ENCODE results near the gene ARHGEF17.
A peak's percentile ranks its signal among the peaks of the same experiment; 100 is the strongest.

The ARHGEF17 gene

DNA sequence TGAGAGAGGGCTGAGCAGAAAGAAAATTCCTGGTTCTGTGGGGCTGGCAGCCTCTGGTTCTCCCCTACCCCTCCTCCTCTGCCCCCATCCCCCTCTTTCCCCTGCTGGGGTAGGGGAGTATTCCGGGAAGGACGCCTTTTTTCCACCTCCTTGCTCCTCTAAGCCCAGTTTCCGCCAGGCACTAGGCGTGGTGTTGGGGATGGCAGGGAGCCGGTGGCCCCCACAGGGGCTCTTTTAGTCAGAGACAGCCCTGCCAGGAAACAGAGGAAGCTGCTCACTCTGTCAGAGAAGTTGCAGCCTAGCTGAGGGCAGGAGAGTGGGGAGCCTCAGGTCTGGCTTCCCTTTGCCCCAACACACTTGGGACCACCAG lies 15.6 kb upstream of the ARHGEF17 start:
- DNase-seq (ENCODE audit: low read depth in 2 of 3, low spot score in 2 of 3), result no peak

DNA sequence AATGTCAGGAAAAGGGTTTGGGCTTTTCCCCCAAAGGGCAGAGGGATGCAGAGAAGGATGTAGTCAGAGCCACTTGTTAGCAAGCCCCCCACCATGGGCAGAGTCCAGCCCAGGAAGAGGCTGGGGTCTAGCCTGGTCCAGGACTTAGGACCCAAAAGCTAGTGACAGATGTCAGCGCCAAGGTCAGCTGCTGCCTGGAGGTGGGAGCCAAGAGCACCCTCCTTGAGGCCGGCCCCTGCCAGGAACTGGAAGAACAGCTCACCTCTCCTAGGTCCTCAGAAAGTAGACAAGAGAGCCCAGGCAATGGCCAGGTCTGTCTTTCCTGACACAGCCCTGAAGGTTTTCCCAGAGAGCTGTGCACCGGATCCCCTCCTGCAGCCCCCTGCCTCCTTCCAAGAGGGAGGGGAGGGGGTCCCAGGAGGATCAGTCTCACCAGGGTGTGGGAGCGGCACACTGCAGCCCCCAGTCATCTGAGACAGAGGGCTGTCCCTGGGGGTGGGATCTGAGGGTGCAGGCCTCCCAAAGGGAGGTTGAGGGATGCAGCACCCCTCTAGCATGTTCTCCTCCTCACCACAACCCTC lies 14.6 kb upstream of the ARHGEF17 start:
- no peak for DNase-seq (ENCODE audit: low read depth in 2 of 3, low spot score in 2 of 3)

DNA sequence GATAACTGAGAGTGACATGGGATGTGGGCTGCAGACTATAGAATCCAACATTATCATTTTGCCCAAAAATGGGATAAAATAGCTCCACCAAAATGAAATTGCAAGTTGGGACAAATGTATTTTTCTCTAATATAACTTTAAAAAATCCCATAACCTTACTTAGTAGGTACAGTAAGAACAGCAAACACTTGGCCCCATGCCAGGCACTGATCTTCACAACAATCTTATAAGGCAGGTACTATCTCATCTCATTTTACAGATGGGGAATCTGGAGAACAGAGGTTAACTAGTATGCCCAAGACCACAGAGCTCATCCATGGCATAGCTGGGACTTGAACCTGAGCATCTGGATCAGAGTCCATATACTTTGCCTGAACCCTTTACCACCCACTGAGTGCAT lies 13.5 kb upstream of the ARHGEF17 start:
- DNase-seq (ENCODE audit: low read depth in 2 of 3, low spot score in 2 of 3), result no peak

DNA sequence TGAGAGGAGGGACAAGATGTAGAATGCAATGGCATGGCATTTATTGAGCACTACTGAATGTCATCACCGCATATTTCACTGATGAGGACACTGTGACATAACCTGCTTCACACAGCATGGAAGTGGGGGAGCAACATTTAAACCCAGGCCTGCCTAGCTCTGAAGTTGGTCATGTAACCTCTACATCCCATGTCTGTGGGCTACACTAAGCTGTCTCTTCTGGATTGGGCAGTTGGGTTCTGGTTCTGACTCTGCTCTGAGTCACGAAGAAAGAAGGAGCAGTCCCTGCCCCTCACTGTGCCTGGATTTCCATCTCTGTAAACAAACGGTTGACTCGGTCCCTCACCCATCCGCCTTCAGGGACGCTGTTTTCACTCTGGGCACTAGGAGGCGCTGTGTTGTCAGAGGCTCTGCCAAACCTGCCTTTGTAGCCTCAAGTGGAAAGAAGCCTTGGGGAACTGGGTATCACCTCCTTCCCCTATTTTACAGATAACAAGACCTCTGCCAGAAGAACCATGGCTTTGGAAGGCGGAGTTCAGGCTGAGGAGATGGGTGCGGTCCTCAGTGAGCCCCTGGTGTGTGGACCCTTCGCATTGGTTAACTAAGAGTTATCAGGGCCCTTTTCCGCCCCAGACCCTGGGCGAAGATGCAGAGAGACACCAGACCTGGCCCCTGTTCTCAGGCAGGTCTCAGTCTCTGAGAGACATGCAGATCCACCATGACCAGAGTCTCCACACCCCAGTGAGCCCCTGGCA lies 12.7 kb upstream of the ARHGEF17 start:
- DNase-seq (ENCODE audit: low read depth in 2 of 3, low spot score in 2 of 3), result peak; percentile 44 to 82 (median 71)

DNA sequence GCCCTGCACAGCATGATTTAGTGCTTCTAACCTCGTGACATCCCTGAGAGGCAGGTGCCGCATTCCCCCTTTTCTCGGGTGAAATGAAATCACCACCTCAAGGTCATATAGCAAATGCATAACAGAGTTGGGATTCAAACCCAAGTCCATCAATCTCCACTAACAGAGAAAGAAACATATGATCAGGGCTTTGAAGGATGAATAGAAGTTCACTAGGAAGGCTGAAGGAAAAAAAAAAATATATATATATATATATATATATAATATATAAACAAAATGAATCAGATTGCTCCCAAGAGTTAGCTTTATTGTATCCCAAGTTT lies 12.1 kb upstream of the ARHGEF17 start:
- DNase-seq (ENCODE audit: low read depth in 2 of 3, low spot score in 2 of 3), result no peak

DNA sequence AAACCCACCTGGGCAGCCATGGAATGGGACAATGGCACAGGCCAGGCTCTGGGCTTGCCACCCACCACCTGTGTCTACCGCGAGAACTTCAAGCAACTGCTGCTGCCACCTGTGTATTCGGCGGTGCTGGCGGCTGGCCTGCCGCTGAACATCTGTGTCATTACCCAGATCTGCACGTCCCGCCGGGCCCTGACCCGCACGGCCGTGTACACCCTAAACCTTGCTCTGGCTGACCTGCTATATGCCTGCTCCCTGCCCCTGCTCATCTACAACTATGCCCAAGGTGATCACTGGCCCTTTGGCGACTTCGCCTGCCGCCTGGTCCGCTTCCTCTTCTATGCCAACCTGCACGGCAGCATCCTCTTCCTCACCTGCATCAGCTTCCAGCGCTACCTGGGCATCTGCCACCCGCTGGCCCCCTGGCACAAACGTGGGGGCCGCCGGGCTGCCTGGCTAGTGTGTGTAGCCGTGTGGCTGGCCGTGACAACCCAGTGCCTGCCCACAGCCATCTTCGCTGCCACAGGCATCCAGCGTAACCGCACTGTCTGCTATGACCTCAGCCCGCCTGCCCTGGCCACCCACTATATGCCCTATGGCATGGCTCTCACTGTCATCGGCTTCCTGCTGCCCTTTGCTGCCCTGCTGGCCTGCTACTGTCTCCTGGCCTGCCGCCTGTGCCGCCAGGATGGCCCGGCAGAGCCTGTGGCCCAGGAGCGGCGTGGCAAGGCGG lies 11.4 kb upstream of the ARHGEF17 start:
- DNase-seq (ENCODE audit: low read depth in 2 of 3, low spot score in 2 of 3), result no peak

DNA sequence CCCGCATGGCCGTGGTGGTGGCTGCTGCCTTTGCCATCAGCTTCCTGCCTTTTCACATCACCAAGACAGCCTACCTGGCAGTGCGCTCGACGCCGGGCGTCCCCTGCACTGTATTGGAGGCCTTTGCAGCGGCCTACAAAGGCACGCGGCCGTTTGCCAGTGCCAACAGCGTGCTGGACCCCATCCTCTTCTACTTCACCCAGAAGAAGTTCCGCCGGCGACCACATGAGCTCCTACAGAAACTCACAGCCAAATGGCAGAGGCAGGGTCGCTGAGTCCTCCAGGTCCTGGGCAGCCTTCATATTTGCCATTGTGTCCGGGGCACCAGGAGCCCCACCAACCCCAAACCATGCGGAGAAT lies 10.9 kb upstream of the ARHGEF17 start:
- DNase-seq (ENCODE audit: low read depth in 2 of 3, low spot score in 2 of 3), result no peak

DNA sequence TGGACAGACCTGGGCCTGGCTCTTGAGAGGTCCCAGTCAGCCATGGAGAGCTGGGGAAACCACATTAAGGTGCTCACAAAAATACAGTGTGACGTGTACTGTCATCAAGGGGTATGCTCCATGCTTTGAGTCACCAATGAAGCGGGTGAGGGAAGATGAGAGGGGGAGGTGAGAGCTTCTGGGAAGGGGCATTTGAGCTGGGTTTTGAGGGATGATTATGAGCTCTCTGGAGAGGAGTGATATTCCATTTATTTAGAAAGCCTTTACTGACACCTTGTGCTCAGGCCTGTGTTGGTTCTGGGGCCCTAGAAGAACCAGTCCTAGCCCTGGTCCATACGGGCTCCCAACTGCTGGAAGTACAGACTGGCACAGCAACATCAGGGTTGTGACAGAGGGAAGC lies 10.4 kb upstream of the ARHGEF17 start:
- DNase-seq (ENCODE audit: low read depth in 2 of 3, low spot score in 2 of 3), result no peak

DNA sequence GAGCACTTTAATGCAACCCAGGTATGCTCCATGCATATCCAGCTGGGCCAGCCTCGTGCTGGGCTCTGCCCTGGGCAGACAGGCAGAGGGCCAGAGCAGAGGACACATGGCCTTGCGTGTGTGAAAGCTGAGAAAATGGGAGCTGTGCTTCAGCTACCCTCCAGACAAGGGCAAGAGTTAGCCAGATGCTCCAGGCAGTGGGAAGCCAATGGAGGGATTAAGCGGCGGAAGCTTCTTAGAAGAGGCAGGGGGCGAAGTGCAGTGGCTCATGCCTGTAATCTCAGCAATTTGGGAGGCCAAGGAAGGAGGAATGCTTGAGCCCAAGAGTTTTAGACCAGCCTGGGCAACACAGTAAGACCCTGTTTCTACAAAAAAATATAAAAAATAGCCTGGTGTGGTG lies 9.8 kb upstream of the ARHGEF17 start:
- no peak for DNase-seq (ENCODE audit: low read depth in 2 of 3, low spot score in 2 of 3)

DNA sequence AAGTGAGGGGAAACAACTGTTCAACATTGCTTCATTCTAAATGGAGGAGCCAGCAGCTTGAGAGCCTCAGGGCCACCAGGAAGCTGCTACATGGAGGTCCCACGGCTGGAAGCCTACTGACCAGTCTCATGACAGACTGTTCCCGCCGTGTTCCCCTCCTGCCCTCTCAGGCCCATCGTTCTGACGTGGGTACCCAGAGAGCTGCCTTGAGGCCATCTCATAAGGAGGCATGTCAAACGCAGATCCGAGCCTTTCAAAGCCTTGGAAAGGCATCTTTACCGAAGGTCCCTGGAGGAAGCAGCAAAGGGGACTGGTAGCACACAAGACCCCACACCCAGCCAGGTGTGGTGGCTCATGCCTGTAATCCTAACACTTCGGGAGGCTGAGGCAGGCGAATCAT lies 8.3 kb upstream of the ARHGEF17 start:
- DNase-seq (ENCODE audit: low read depth in 2 of 3, low spot score in 2 of 3), result no peak

DNA sequence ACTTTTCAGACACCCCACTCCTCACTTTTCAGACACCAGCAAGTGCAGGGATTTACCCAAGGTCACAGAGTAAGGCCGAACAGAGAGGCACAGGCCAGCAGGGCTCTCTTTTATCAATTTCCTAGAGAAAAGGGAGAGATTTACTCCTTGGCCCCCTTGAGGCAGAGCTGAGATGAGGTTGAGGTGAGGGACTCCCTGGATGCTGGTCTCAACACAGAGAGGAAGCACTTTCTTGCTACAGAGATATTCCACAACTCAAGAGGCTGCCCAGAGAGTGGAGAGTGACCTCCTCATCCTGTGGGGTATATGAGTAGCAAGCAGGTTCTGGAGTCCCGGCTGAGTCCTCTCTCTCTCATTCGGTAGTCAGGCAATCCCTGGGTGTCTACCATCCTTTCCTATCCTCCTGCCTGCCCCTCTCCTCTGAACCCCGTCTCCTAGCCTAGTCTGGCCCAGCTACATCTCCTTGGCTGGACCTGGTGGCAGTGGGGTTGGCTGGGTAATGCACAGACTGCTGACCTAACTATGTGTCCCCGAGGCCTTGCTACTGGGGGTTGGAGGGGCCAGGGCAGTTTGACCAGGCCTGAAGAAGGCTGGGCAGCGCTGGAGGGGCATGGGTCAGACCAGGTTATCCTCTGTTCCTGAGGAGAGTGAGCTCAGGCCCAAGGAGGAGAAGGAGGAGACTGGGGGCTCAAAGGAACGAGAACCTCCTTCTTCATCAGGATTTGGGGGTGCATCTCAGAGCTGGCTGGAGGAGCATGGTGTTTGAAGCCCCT lies 1.8 kb upstream of the ARHGEF17 start:
- no peak for DNase-seq (ENCODE audit: low read depth in 2 of 3, low spot score in 2 of 3)

DNA sequence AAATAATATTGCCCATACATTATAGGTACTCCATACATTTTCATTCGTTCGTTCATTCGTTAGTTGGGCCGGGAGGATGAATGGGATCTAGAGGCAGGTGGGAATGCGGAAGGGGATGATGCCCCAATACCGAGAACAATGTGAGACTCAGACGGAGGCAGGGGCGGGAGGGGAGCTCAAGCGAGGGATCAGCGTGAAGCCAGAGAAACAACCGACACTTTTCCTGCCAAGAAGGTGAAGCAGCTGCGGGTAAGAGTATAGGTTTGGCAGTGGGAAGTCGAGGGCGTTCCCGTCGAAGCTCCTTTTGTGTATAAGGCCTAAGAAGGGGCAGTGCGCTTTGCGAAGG lies 1.1 kb upstream of the ARHGEF17 start:
- DNase-seq (ENCODE audit: low read depth in 2 of 3, low spot score in 2 of 3), result no peak

DNA sequence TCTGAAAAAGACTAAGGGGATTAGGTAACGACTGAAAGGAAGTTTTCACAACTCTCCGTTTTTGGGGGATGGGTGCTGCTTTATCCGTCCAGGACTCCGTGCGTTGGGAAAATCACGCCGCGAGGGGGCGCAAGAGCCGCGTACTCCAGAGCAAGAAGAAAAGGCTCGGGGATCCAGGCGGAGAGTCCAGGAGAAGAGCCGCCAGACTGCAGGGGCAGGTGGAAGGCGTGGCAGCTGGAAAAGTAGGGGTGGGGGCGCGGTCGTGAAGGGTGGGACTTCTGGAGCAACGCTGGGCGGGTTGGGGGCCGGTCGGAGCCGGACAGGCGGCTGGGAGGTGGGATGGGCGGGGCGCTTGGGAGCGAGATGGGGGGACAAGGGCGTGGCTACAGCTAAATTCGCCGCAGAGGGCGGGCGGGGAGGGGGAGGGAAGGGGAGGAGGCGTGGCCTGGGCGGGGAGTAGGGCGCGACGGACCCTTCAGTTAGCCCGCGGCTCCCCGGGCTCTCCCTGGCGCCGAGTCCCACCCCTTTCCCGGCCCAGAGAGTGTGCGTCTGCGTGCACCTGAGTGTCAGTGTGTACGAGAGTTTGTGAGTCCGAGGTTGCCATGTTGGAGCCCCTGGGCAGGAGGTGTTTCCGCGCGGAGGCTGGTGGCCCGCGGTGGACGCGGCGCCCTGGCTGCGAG lies 613 bp upstream of the ARHGEF17 start:
- DNase-seq (ENCODE audit: low read depth in 2 of 3, low spot score in 2 of 3), result peak; percentile 70 to 97 (median 97)

DNA sequence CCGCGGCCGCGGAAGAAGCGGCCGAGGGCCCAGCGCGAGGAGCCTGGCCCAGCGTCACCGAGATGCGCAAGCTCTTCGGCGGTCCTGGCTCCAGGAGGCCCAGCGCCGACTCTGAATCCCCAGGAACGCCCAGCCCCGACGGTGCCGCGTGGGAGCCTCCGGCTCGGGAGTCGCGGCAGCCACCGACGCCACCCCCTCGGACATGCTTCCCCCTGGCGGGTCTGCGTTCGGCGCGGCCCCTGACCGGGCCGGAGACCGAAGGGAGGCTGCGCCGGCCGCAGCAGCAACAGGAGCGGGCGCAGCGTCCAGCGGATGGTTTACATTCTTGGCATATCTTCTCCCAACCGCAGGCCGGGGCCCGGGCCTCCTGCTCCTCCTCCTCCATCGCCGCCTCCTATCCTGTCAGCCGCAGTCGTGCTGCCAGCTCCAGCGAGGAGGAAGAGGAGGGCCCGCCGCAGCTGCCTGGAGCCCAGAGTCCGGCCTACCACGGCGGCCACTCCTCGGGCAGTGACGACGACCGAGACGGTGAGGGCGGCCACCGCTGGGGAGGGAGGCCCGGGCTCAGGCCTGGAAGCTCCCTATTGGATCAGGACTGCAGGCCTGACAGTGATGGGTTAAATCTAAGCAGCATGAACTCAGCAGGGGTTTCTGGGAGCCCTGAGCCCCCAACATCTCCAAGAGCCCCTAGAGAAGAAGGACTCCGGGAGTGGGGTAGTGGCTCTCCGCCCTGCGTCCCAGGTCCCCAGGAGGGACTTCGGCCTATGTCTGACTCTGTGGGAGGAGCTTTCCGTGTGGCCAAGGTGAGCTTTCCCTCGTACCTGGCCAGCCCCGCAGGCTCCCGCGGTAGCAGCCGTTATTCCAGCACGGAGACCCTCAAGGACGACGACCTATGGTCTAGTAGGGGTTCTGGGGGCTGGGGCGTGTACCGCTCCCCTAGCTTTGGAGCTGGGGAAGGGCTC lies 1.2 kb downstream of the ARHGEF17 start:
- DNase-seq (ENCODE audit: low read depth in 2 of 3, low spot score in 2 of 3), result no peak

DNA sequence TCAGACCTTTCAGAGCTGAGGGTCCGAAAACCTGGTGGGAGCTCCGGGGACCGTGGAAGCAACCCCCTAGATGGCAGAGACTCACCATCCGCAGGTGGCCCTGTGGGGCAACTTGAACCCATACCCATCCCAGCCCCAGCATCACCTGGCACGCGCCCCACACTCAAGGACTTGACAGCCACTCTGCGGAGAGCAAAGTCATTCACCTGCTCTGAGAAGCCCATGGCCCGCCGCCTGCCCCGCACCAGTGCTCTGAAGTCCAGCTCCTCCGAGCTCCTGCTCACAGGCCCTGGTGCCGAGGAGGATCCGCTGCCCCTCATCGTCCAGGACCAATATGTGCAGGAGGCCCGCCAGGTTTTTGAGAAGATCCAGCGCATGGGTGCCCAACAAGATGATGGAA lies 2.0 kb downstream of the ARHGEF17 start:
- DNase-seq (ENCODE audit: low read depth in 2 of 3, low spot score in 2 of 3), result no peak

DNA sequence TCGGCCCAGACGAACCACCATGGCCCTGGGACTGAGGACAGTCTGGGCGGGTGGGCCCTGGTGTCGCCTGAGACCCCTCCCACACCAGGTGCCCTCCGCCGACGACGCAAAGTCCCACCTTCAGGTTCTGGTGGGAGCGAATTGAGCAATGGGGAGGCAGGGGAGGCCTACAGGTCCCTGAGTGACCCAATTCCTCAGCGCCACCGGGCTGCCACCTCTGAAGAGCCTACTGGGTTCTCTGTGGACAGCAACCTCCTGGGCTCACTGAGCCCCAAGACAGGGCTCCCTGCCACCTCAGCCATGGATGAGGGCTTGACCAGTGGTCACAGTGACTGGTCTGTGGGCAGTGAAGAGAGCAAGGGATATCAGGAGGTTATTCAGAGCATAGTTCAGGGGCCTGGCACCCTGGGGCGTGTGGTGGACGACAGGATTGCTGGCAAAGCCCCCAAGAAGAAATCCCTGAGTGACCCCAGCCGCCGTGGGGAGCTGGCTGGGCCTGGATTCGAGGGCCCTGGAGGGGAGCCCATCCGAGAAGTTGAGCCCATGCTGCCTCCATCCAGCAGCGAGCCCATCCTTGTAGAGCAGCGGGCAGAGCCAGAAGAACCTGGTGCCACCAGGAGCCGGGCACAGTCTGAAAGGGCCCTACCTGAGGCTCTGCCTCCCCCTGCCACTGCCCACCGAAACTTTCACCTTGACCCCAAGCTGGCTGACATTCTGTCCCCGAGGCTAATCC lies 2.8 kb downstream of the ARHGEF17 start:
- DNase-seq (ENCODE audit: low read depth in 2 of 3, low spot score in 2 of 3), result no peak

DNA sequence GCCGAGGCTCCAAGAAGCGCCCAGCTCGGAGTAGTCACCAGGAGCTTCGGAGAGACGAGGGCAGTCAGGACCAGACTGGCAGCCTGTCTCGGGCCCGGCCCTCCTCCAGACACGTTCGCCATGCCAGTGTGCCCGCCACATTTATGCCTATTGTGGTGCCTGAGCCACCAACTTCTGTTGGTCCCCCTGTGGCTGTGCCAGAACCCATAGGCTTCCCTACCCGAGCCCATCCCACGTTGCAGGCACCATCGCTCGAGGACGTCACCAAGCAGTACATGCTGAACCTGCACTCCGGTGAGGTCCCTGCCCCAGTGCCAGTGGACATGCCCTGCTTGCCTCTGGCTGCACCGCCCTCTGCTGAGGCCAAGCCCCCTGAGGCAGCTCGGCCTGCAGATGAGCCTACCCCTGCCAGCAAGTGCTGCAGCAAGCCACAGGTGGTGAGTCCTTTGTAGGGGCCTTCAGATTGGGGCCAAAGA lies 3.4 kb downstream of the ARHGEF17 start:
- no peak for DNase-seq (ENCODE audit: low read depth in 2 of 3, low spot score in 2 of 3)

DNA sequence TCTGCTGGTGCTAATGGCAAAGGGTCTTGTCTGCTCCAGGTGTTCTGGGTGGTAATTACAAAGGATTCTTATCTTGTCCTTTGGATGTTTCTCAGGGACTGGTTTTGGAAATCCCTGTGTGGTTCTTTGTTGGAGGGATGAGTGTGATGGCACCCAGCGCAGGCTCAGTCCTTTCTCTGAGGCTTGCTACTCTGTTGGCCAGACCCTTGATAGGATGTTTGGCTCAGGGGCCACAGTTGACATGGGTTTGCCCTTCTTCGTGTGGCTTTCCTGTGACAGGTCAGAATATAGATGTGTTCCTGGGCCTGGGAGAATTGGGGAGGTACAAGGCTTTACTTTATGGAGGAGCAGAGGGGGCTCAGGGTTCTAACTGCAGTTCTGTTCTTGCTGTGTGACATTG lies 4.0 kb downstream of the ARHGEF17 start:
- no peak for DNase-seq (ENCODE audit: low read depth in 2 of 3, low spot score in 2 of 3)

DNA sequence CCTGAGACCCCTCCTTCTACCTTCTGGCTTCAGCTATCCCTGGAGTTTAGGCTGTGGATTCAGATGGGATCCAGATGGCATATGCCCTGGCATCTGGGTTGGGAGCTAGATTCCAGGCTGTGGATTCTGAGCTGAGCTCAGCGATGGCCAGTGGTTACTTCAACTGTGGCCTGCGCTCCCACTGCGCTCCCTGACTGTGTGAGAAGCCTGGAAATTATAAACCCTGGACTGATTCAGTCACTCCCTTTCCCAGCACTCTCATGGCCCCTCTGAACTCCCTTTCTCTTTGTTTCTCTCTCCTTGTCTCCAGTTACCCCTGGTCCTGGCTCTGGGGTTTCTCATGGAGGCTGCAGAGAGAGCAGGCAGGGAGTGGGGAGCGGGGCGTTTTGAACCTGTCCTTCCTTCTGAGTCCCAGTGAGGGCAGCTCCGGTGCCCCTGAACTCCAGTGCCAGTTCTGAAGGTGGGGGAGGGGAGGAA lies 4.8 kb downstream of the ARHGEF17 start:
- no peak for DNase-seq (ENCODE audit: low read depth in 2 of 3, low spot score in 2 of 3)

All from activated CD8-positive, alpha-beta memory T cell treated with anti-CD3 and anti-CD28 coated beads for 48 hours (primary cell).